KBM-7 (cell line): ENCODE data around the gene SLC5A1.

Experiments used
- DNase-seq: peaks from one replicate; pipeline ENCODE4 v3.0.0-alpha.2; 2015
- in situ Hi-C: fragments of 300-500 bp; cut with MboI; formaldehyde crosslinking; loops from 2 replicates; pipeline ENCODE4 v1.14.3; 2020; ENCODE audit warnings: low sequenced_read_pairs, low pct_unique_long_range_greater_than_20kb, mixed read lengths

Gene SLC5A1

GRCh38 chr22:32044913-32045312, 1.9 kb downstream of the SLC5A1 start:
- DNase-seq, result peak; percentile 14
- in situ Hi-C loops, result no loop called here

GRCh38 chr22:32048069-32048468, 5.0 kb downstream of the SLC5A1 start:
- no peak for DNase-seq
- in situ Hi-C loops, result no loop called here

DNA sequence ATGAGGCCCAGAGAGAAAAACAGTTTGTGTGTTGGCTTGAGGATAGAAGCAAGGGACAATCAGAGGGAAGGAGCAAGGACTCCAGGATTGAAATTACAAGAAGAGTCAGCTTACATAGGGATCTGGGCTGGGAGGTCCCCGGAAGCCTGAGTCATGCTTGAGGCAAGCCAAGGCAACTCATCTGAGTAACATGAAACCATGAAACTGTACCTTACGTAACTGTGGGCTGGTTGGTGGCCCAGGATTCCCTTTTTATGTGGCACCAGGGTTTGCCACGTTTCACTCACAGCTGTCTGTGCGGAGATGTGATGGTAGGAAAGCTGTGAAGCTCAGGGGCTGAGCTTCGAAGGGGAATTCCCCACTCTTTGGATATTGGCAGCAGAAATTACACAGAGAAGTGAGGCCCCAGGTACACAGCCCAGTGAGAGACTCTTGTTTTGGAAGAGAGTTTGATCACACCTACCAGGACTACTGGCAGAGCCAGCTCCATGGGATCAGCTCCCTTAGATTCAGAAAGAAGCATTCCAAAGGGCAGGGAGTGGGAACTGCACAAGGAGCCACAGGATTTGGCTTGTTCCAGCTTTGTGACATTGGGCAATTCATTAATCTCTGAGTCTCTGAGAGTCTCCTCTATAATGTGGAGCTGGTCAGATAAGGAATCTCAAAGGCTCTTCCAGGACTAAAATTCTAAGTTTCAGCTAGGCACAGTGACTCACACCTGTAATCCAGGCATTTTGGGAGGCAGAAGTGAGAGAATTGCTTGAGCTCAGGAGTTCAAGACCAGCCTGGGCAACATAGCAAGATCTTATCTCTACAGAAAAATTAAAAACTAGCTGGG, 7.8 kb downstream of the SLC5A1 start:
- in situ Hi-C loops, result no loop called here
- DNase-seq, result no peak

DNA sequence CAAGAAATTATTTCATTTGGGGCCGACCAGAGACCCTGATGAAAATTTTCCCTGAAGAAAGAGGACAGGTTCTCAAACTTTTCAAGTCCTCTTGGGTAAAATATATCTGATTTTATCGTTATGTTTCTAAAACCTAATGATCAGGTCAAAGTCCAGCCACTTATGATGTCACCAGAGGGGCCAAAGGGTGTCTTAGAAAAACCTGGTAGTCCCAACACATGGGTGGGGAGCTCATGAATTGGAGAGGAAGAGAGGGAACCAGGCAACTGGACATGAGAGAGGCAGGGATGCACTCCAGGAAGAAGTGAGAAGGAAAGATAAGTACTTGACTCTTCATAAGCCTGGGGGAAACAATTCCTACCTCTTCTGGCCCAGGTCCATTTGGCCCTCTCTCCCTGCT, 9.2 kb downstream of the SLC5A1 start:
- DNase-seq, result no peak
- in situ Hi-C loops, result no loop called here

- no peak for DNase-seq
- in situ Hi-C loops, result no loop called here
Observed at GRCh38 chr22:32052936-32053791, 10.1 kb downstream of the SLC5A1 start.

DNA sequence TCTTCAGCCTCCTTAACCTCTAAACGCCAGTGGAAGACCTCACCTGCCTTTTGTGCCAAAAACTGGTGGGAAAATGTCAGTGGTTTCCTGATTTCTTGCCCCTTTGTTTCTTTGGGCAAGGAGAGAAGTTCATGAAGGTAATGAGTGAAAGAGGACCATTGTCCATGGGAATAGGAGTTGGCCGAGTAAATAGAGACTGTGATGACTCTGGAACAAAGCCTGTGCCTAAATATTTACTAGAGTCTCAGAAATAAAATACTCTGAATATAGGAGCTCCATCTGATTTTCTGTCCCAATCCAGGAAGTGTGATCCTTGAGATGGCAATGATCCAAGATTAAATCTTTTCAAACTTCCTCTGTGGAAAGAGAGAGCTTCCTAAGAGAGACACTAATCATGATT, 12.0 kb downstream of the SLC5A1 start:
- in situ Hi-C loops, result no loop called here
- no peak for DNase-seq

- DNase-seq, result no peak
- in situ Hi-C loops, result no loop called here
Observed at GRCh38 chr22:32058656-32059260, 15.7 kb downstream of the SLC5A1 start.

DNA sequence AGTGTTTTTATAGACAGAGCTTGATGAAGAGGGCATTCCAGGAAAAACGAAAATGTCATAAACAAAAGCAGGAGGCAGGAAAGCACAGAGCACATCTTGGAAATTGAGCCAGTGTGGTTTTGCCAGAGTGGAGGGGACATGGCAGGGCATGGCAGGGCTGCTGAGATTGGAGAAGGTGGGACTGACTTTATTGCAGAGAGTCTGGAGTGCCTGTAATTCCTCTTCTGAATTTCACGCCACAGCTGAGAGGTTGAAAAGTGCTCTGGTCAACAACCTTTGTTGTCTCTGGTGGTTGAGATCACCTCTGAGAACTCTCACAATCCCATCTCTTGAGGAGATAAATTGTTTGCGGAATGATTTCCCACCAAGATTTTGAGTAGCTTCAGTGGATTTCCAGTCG, 16.4 kb downstream of the SLC5A1 start:
- no peak for DNase-seq

DNA sequence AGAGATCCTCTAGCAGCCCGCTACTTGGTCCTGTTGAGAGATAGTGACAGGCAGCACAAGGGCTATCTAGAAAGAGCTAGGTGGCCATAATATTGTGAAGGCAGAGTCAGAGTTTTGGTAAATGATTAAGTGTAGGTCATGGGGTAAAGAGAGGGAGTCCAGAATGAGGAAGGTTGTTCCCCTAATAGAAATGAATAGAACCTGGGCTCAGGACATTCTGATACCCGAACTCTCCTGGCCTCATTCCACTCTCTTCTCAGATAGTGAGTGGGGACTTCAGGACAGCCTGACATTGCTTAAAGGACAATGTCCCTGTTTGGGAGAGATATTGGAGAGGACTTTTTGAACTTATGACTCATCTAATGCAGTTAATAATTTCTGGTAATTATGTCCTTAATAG, 20.6 kb downstream of the SLC5A1 start:
- no peak for DNase-seq
- in situ Hi-C loops, result no loop called here

More for the DNA sequence above, 16.4 kb downstream of the SLC5A1 start:
- in situ Hi-C loops, result no loop called here

DNA sequence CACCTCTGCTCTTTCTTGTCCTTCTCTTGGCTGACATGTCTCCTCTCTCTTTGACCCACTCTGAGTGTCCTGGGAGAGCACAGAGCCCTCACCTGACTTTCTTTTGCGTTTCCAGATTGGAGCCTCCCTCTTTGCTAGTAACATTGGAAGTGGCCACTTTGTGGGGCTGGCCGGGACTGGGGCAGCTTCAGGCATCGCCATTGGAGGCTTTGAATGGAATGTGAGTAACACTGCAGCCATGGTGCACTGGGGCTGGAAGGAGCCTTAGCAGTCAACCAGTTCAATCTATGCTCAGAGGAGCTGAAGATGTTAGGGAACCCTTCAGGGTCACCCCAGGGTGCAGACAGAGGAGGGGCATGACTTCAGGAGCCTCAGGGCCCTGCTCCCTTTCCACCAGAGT, 23.8 kb downstream of the SLC5A1 start:
- in situ Hi-C loops, result no loop called here
- no peak for DNase-seq

DNA sequence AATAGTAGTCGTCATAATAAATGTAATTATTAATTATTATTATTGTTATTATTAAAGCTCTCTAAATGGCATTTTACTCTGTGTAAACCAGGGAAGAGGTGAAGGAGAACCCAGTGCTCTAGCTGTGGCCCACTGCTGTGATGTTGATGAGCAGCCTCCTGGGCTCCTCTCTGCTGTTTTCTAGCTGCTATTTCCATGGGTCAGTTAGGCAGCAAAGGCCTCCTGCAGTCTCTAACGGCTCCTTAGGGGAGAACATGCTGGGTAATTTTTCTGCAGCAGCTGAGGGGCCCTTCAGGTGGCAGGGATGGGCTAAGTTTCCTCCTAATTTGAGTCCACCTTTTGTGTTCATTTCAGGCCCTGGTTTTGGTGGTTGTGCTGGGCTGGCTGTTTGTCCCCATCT, 24.6 kb downstream of the SLC5A1 start:
- in situ Hi-C loops, result no loop called here
- DNase-seq, result no peak

DNA sequence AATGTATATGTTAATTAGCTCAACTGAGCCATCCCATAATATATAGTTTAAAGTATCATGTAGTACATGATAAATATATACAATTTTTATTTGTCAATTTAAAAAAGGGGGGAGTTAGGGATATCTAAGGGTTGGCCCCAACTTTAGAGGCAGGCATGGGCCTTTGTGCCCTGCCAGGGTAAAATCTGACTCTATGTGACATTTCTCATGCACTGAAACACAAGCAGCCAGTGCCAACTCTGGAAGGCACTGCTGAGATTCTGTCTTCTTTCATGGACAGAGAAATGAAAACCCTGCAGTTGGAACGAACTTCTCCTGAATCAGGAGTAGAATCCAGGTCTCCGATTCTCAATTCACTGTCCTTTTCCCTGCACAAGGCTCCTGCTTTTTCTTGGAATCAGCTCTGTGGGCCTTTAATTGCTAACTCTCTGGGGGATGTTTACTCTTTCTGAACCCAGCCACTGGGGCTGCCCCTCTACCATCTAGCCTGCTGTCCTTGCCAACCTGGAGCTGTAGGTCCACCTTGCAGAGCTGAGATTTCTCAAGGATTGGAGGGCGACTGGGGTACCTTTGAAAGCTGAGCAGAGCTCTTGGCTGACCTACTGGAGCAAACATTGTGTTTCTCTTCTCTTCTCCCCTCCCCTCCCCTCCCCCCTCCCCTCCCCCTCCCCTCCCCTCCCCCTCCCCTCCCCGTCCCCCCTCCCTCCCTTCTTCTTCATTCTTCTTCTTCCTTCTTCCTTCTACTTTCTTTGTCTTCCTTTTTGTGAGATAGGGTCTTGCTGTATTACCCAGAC, 26.7 kb downstream of the SLC5A1 start:
- no peak for DNase-seq
- in situ Hi-C loops, result no loop called here

DNA sequence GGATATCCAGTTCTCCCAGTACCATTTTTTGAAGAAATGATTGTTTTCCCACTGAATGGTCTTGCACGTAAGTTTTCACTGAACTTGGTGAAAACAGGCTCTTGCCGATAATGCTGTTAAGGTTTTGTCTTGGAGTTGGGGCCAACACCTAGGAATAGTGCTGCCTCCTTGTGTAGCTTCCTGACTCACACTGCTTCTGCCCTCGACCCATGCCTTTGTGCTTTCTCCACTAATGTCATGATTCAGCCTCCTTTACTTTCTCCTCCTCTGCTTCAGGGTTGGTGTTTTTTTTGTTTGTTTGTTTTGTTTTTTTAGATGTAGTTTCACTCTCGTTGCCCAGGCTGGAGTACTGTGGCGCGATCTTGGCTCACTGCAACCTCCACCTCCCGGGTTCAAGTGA, 30.2 kb downstream of the SLC5A1 start:
- no peak for DNase-seq
- in situ Hi-C loops, result no loop called here

- no peak for DNase-seq
- in situ Hi-C loops, result no loop called here
Observed at GRCh38 chr22:32073823-32074380, 30.8 kb downstream of the SLC5A1 start.

GRCh38 chr22:32075997-32076760, 33.1 kb downstream of the SLC5A1 start:
- no peak for DNase-seq
- in situ Hi-C loops, result no loop called here

DNA sequence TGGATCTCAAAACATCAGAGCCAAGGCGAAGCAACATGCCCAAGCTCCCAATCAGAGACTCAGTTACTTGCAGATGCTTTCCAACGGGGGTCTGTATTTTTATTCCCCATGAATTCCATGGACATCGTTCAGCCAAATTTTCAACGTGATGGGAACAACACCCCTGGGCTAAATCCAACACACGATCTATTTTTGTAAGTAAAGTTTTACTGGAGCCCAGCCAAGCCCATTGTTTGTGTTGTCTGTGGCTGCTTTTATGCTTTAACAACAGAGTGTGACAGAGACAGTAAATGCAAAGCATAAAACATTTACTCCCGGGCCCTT, 33.7 kb downstream of the SLC5A1 start:
- in situ Hi-C loops, result no loop called here
- DNase-seq, result no peak

DNA sequence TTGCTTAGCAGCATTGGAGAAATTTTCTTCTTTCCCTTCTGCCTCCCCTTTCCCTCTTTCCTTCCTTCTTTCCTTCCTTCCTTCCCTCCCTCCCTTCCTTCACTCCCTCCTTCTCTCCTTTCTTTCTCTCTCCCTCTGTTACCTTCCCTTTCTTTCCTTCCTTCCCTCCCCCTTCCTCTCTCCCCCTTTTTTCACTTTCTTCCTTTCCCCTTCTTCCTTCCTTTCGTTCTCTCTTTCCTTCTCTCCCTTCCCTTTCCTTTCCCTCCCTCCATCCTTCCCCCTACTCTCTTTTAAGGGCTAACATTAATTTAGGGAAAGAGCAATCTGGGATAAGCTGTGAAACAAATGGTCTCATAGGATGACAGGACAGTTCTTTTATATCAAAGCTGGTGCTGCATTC, 34.1 kb downstream of the SLC5A1 start:
- in situ Hi-C loops, result no loop called here
- no peak for DNase-seq
